T-cell (primary cell): Measurements from ENCODE around the gene ROR2. TPM values are rescaled to one million over a fixed set of nuclear protein-coding genes. Genes with fewer than 3 reads are reported as not detected.

Experiments used
- ATAC-seq, 4 experiments: fragments of 200-7000 bp in 3 of 4; fragments of 150-1000 bp in 1 of 4; cut with Tn5 transposase; replicated peaks in 1 of 4; 1 replicate in 3 of 4; 2 replicates in 1 of 4; pipeline ENCODE4 v1.10.0; 2021; ENCODE audit warnings: moderate library complexity in 3 of 4, mild to moderate bottlenecking in 2 of 4, moderate number of reproducible peaks in 1 of 4
- CTCF ChIA-PET, 2 donors: fragments of 300-600 bp; sonication (Branson Sonifier 250); formaldehyde crosslinking; loops; one replicate each; lab custom pipeline; 2022; ENCODE audit warnings: antibody characterized with exemption in 2 of 2; lab: Charles Lee
- POLR2A ChIA-PET, 2 donors: fragments of 300-600 bp; sonication (Branson Sonifier 250); formaldehyde crosslinking; loops; one replicate each; lab custom pipeline; 2022; ENCODE audit warnings: antibody characterized with exemption in 2 of 2; lab: Charles Lee
- DNase-seq, 35 experiments: peaks; one replicate each; pipeline versions ENCODE4 v3.0.0 to v3.0.0-alpha.2; 2013 to 2023
- H3K27ac ChIP-seq: one replicate; pipeline ENCODE4 v1.5.1; 2013; ENCODE audit warnings: low read length
- H3K27me3 ChIP-seq, 2 experiments: replicated peaks in 1 of 2; 1 replicate in 1 of 2; 2 replicates in 1 of 2; pipeline versions ENCODE4 v1.6.1 to v1.7.0; 2013; ENCODE audit warnings: low read length in 1 of 2, mixed read lengths in 1 of 2; ENCODE audit not compliant: control insufficient read depth in 2 of 2, insufficient read depth in 2 of 2; ENCODE audit errors: extremely low read depth in 1 of 2
- H3K36me3 ChIP-seq, 2 donors: 1 replicate in 1 of 2; 2 replicates in 1 of 2; pipeline versions ENCODE4 v1.6.1 to v1.7.0; 2013; ENCODE audit warnings: low read length in 1 of 2; ENCODE audit not compliant: control insufficient read depth in 2 of 2, insufficient read depth in 1 of 2; ENCODE audit errors: extremely low read depth in 1 of 2
- H3K4me1 ChIP-seq, 2 experiments: 1 replicate in 1 of 2; 2 replicates in 1 of 2; pipeline versions ENCODE4 v1.6.1 to v1.7.0; 2013; ENCODE audit warnings: low read length in 2 of 2, mixed read lengths in 1 of 2; ENCODE audit not compliant: insufficient read depth in 2 of 2, control insufficient read depth in 1 of 2; ENCODE audit errors: extremely low read depth in 1 of 2
- H3K4me3 ChIP-seq, 2 donors: 1 replicate in 1 of 2; 2 replicates in 1 of 2; pipeline versions ENCODE4 v1.5.1 to v1.7.0; 2013; ENCODE audit warnings: mild to moderate bottlenecking in 2 of 2, low read length in 1 of 2, moderate library complexity in 1 of 2; ENCODE audit not compliant: control insufficient read depth in 1 of 2; ENCODE audit errors: extremely low read depth in 1 of 2
- H3K9me3 ChIP-seq: 2 replicates; pipeline ENCODE4 v1.7.0; 2013
- H3K27ac Mint-ChIP-seq, 2 donors: one replicate each; pipeline ENCODE4 v1.8.0; 2020 to 2021; ENCODE audit warnings: mild to moderate bottlenecking in 2 of 2, mixed read lengths in 2 of 2
- H3K27me3 Mint-ChIP-seq, 2 donors: one replicate each; pipeline ENCODE4 v1.8.0; 2021 to 2022; ENCODE audit warnings: mixed read lengths in 2 of 2
- H3K36me3 Mint-ChIP-seq: one replicate; pipeline ENCODE4 v1.8.0; 2021; ENCODE audit warnings: mixed read lengths
- H3K4me1 Mint-ChIP-seq, 3 donors: one replicate each; pipeline ENCODE4 v1.8.0; 2020 to 2022; ENCODE audit warnings: mixed read lengths in 3 of 3, mild to moderate bottlenecking in 1 of 3
- H3K4me3 Mint-ChIP-seq, 3 donors: one replicate each; pipeline ENCODE4 v1.8.0; 2020 to 2022; ENCODE audit warnings: mild to moderate bottlenecking in 3 of 3, mixed read lengths in 3 of 3, moderate library complexity in 3 of 3
- H3K9me3 Mint-ChIP-seq, 3 donors: one replicate each; pipeline ENCODE4 v1.8.0; 2020 to 2022; ENCODE audit warnings: mixed read lengths in 3 of 3
- WGBS: methylation state at CpG from one replicate; pipeline ENCODE4 v1.1.5; 2013; ENCODE audit warnings: missing lambda C conversion rate; ENCODE audit not compliant: insufficient coverage; 5-methylcytosine and 5-hydroxymethylcytosine counted together
- total RNA-seq, 35 experiments: library from RNA in 6 of 35; stranded (reverse) in 6 of 35; fragments of 120-200 nt in 1 of 35; gene quantifications; one replicate each; pipeline versions ENCODE4 v1.2.1 to v1.2.4 and lab custom pipeline; 2013 to 2026

The ROR2 gene
- total RNA-seq, 5 donors from 2014 or later (not counting 1 experiment from before 2014, with no cell fraction given) = 0.07 to 0.28 (median 0.15) TPM; not detected in 1

- CTCF ChIA-PET = interaction anchor here in 1 of 2 donors (0.7 kb wide), 1 partner anchor 613 kb away, joined by 4 read pairs; no protein-coding TSS in a partner anchor
These were observed 224.4 kb downstream of the ROR2 start for GRCh38 chr9:91725651-91726050.

GRCh38 chr9:91724609-91725505, 225.2 kb downstream of the ROR2 start:
- no peak for ATAC-seq
- H3K27me3 ChIP-seq = peaks cover 0 to 11% of the 10 kb centered on the region in 2 experiments
- no peak overlapping the region for H3K4me3 ChIP-seq
- Mint-ChIP-seq H3K27me3 (peaks cover 11 to 12% of the 10 kb centered on the region in 2 donors), H3K9me3 (no peaks in the 10 kb centered on the region), H3K27ac (no peak overlapping the region), H3K36me3 (no peaks in the 10 kb centered on the region), H3K4me1 (peaks cover 0 to 6% (median 0%) of the 10 kb centered on the region in 3 donors), H3K4me3 (no peak overlapping the region)
- no peaks in the 10 kb centered on the region for H3K36me3 ChIP-seq
- H3K27ac ChIP-seq = no peak overlapping the region
- H3K4me1 ChIP-seq = no peaks in the 10 kb centered on the region
- ChIA-PET POLR2A (interaction anchor here in 1 of 2 donors (0.6 kb wide), 1 partner anchor 886 kb away, joined by 4 read pairs; no protein-coding TSS in a partner anchor), CTCF (interaction anchor here in 1 of 2 donors (0.7 kb wide), 1 partner anchor 612 kb away, joined by 4 read pairs; no protein-coding TSS in a partner anchor)
- WGBS = 92% methylated on average over 43 of the region's 43 CpGs
- no peaks in the 10 kb centered on the region for H3K9me3 ChIP-seq
- no peak for DNase-seq

More at GRCh38 chr9:91725651-91726050, 224.4 kb downstream of the ROR2 start:
- no peak for DNase-seq
- Mint-ChIP-seq H3K4me3 (no peak overlapping the region), H3K27me3 (peaks cover 5 to 10% of the 10 kb centered on the region in 2 donors), H3K27ac (no peak overlapping the region), H3K36me3 (no peaks in the 10 kb centered on the region), H3K9me3 (no peaks in the 10 kb centered on the region), H3K4me1 (peaks cover 0 to 4% (median 0%) of the 10 kb centered on the region in 3 donors)
- peaks cover 0 to 11% of the 10 kb centered on the region in 2 experiments for H3K27me3 ChIP-seq
- H3K9me3 ChIP-seq = no peaks in the 10 kb centered on the region
- no peaks in the 10 kb centered on the region for H3K36me3 ChIP-seq
- no peak overlapping the region for H3K27ac ChIP-seq
- 85% methylated on average over 6 of the region's 7 CpGs for WGBS
- no peaks in the 10 kb centered on the region for H3K4me1 ChIP-seq
- POLR2A ChIA-PET = interaction anchor here in 1 of 2 donors (0.6 kb wide), 1 partner anchor 887 kb away, joined by 4 read pairs; no protein-coding TSS in a partner anchor
- no peak overlapping the region for H3K4me3 ChIP-seq
- ATAC-seq = no peak

DNA sequence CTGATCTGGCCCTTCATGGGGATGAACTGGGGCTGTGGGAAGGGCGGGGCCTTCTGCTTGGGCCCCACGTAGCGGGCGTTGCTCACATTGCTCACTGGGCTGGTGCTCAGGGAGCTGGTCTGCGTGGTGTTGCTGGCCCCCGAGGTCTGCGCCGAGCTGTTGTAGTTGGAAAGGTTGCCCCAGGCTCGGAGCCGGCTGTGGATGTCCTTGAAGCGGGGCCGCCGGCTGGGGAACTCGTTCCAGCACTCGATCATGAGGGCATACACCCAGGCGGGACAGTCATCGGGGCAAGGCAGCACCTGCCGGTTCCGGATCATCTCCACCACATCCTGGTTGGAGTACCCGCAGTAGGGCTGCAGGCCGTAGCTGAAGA, 226.0 kb downstream of the ROR2 start:
- Mint-ChIP-seq H3K27ac (no peak overlapping the region), H3K27me3 (peaks cover 19 to 20% of the 10 kb centered on the region in 2 donors), H3K36me3 (no peaks in the 10 kb centered on the region), H3K4me3 (no peak overlapping the region), H3K9me3 (no peaks in the 10 kb centered on the region), H3K4me1 (peaks cover 0 to 6% (median 0%) of the 10 kb centered on the region in 3 donors)
- ChIA-PET CTCF (no interaction called here), POLR2A (no interaction called here)
- DNase-seq = no peak
- Histone ChIP-seq H3K9me3 (no peaks in the 10 kb centered on the region), H3K27me3 (peaks cover 0 to 11% of the 10 kb centered on the region in 2 experiments), H3K27ac (no peak overlapping the region), H3K36me3 (no peaks in the 10 kb centered on the region), H3K4me1 (no peaks in the 10 kb centered on the region), H3K4me3 (no peak overlapping the region)
- WGBS = 94% methylated on average over 13 of the region's 21 CpGs
- ATAC-seq = no peak

GRCh38 chr9:91723420-91724067, 226.5 kb downstream of the ROR2 start:
- Mint-ChIP-seq H3K4me3 (no peak overlapping the region), H3K4me1 (peaks cover 0 to 6% (median 0%) of the 10 kb centered on the region in 3 donors), H3K27ac (no peak overlapping the region), H3K27me3 (peaks cover 22 to 23% of the 10 kb centered on the region in 2 donors), H3K9me3 (no peaks in the 10 kb centered on the region), H3K36me3 (no peaks in the 10 kb centered on the region)
- Histone ChIP-seq H3K4me3 (no peak overlapping the region), H3K4me1 (no peaks in the 10 kb centered on the region), H3K27ac (no peak overlapping the region), H3K27me3 (peaks cover 0 to 11% of the 10 kb centered on the region in 2 experiments), H3K36me3 (no peaks in the 10 kb centered on the region), H3K9me3 (no peaks in the 10 kb centered on the region)
- 72% methylated on average over 19 of the region's 23 CpGs for WGBS
- ATAC-seq (no peak), DNase-seq (no peak)
- POLR2A ChIA-PET = no interaction called here
- CTCF ChIA-PET = no interaction called here

DNA sequence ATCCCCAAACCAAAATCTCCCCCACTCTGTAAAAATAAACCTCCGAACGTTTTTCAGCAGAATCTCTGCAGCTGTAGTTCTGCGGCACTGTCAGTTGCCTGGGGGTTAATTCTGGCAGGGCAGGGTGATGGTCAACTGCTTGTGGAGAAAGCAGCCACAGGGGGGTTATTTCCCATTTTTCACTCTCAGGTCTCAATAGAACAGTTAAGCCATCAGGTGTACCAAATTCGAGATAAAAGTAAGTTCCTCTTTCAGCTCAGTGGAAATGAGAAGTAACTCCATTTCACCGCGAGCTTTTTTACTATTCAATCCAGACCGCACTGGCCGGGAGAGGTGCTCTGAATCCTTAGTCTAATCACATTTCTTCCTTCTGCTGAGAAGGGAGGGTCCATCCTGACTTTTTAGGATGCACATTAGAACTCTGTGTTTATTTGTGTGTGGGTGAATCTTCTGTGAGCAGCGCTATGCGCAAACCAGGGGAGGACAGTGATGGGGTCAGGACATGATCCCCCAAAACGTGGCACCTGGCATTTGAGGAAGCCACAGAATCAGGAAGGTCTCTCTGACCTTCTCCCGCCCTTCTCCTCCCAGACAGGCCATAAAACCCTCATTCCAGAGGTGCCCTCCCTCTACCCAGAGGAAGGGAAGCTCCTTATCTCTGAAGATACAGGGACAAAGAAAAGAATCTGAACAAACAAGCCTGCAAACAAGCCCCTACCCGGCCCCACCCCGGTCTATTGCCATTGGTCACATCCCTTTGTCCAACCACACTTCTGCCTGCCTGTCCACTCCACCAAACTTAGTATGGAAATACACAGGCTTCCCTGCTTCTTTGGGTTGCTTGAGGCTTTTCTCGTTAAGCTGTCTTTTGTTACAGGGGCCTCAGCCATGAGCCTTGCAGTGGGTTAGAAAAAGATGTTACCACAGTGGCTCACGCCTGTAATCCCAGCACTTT, 229.0 kb downstream of the ROR2 start:
- Mint-ChIP-seq H3K27me3 (peaks cover 41% of the 10 kb centered on the region in 2 donors), H3K4me3 (no peak overlapping the region), H3K9me3 (peaks cover 6% of the 10 kb centered on the region in 3 donors), H3K4me1 (peaks cover 0 to 6% (median 0%) of the 10 kb centered on the region in 3 donors), H3K36me3 (no peaks in the 10 kb centered on the region), H3K27ac (no peak overlapping the region)
- no peak for DNase-seq
- POLR2A ChIA-PET = no interaction called here
- H3K36me3 ChIP-seq = no peaks in the 10 kb centered on the region
- H3K27ac ChIP-seq = no peak overlapping the region
- CTCF ChIA-PET = no interaction called here
- WGBS = 15% methylated on average over 5 of the region's 16 CpGs
- no peaks in the 10 kb centered on the region for H3K4me1 ChIP-seq
- no peaks in the 10 kb centered on the region for H3K9me3 ChIP-seq
- ATAC-seq = no peak
- no peak overlapping the region for H3K4me3 ChIP-seq
- peaks cover 0 to 22% of the 10 kb centered on the region in 2 experiments for H3K27me3 ChIP-seq
